HEK293 (cell line): ENCODE measurements around the gene SPIRE1.
A peak's percentile ranks its signal among the peaks of the same experiment; 100 is the strongest.

Experiments
- BCL11A ChIP-seq: fragments of 450-650 bp; formaldehyde crosslinking; IDR thresholded peaks from 2 replicates; pipeline ENCODE4 v1.5.1; 2016; ENCODE audit warnings: low read depth, missing biosample characterization, missing genetic modification characterization
- GFI1B ChIP-seq: fragments of 450-650 bp; formaldehyde crosslinking; IDR thresholded peaks from 2 replicates; pipeline ENCODE4 v1.5.1; 2016; ENCODE audit warnings: missing biosample characterization, missing genetic modification characterization
- GLI2 ChIP-seq: fragments of 450-650 bp; formaldehyde crosslinking; IDR thresholded peaks from 2 replicates; pipeline ENCODE4; 2017; ENCODE audit warnings: missing biosample characterization, missing genetic modification characterization, low read depth, borderline replicate concordance
- GLIS1 ChIP-seq: fragments of 450-650 bp; formaldehyde crosslinking; IDR thresholded peaks from 2 replicates; pipeline ENCODE4 v1.5.1; 2016; ENCODE audit warnings: missing biosample characterization, missing genetic modification characterization
- HOXC10 ChIP-seq: sonication (generic); formaldehyde crosslinking; IDR thresholded peaks from 2 replicates; pipeline ENCODE4 v1.8.1; 2023; ENCODE audit warnings: mild to moderate bottlenecking, missing genetic modification reagents
- KLF9 ChIP-seq: fragments of 450-650 bp; formaldehyde crosslinking; IDR thresholded peaks from 2 replicates; pipeline ENCODE4 v1.5.1; 2016; ENCODE audit warnings: missing biosample characterization, missing genetic modification characterization, low read depth
- SETDB1 ChIP-seq: IDR thresholded peaks from one replicate; pipeline ENCODE4 v1.6.1; 2017; ENCODE audit warnings: mild to moderate bottlenecking, low read length, moderate library complexity, mixed read lengths; ENCODE audit not compliant: insufficient read length
- SP2 ChIP-seq: fragments of 450-650 bp; formaldehyde crosslinking; IDR thresholded peaks from 2 replicates; pipeline ENCODE4 v1.5.1; 2016; ENCODE audit warnings: missing biosample characterization, missing genetic modification characterization
- ZBTB20 ChIP-seq: fragments of 450-650 bp; formaldehyde crosslinking; IDR thresholded peaks from 2 replicates; pipeline ENCODE4 v1.5.1; 2016; ENCODE audit warnings: missing biosample characterization, missing genetic modification characterization
- ZEB2 ChIP-seq: fragments of 450-650 bp; formaldehyde crosslinking; IDR thresholded peaks from 2 replicates; pipeline ENCODE4 v1.5.1; 2016; ENCODE audit warnings: missing biosample characterization, missing genetic modification characterization
- ZFP41 ChIP-seq: fragments of 450-650 bp; formaldehyde crosslinking; IDR thresholded peaks from 2 replicates; pipeline ENCODE4 v1.5.1; 2016; ENCODE audit warnings: missing biosample characterization, missing genetic modification characterization, borderline replicate concordance
- ZFP69B ChIP-seq: fragments of 450-650 bp; formaldehyde crosslinking; IDR thresholded peaks from 2 replicates; pipeline ENCODE4 v1.5.1; 2016; ENCODE audit warnings: missing biosample characterization, missing genetic modification characterization
- ZNF121 ChIP-seq: fragments of 450-650 bp; formaldehyde crosslinking; IDR thresholded peaks from 2 replicates; pipeline ENCODE4 v1.5.1; 2016; ENCODE audit warnings: missing biosample characterization, missing genetic modification characterization
- ZNF223 ChIP-seq: fragments of 450-650 bp; formaldehyde crosslinking; IDR thresholded peaks from 2 replicates; pipeline ENCODE4 v1.5.1; 2016; ENCODE audit warnings: missing biosample characterization, missing genetic modification characterization
- ZNF248 ChIP-seq: fragments of 450-650 bp; formaldehyde crosslinking; IDR thresholded peaks from 2 replicates; pipeline ENCODE4 v1.5.1; 2017; ENCODE audit warnings: missing biosample characterization, missing genetic modification characterization
- ZNF302 ChIP-seq: fragments of 450-650 bp; formaldehyde crosslinking; IDR thresholded peaks from 2 replicates; pipeline ENCODE4 v1.5.1; 2016; ENCODE audit warnings: missing biosample characterization, missing genetic modification characterization, low read depth
- ZNF366 ChIP-seq: fragments of 450-650 bp; formaldehyde crosslinking; conservative IDR thresholded peaks from 2 replicates; pipeline ENCODE4 v1.5.1; 2016; ENCODE audit warnings: missing biosample characterization, missing genetic modification characterization
- ZNF548 ChIP-seq: fragments of 450-650 bp; formaldehyde crosslinking; IDR thresholded peaks from 2 replicates; pipeline ENCODE4 v1.5.1; 2016; ENCODE audit warnings: missing biosample characterization, missing genetic modification characterization
- ZNF629 ChIP-seq: fragments of 450-650 bp; formaldehyde crosslinking; IDR thresholded peaks from 2 replicates; pipeline ENCODE4 v1.5.1; 2017; ENCODE audit warnings: missing biosample characterization, missing genetic modification characterization
- ZNF654 ChIP-seq: fragments of 450-650 bp; formaldehyde crosslinking; IDR thresholded peaks from 2 replicates; pipeline ENCODE4 v1.5.1; 2016; ENCODE audit warnings: low read depth, missing biosample characterization, missing genetic modification characterization
- ZNF701 ChIP-seq: fragments of 450-650 bp; formaldehyde crosslinking; IDR thresholded peaks from 2 replicates; pipeline ENCODE4 v1.5.1; 2016; ENCODE audit warnings: missing biosample characterization, missing genetic modification characterization
- ZNF837 ChIP-seq: fragments of 450-650 bp; formaldehyde crosslinking; IDR thresholded peaks from 2 replicates; pipeline ENCODE4 v1.5.1; 2016; ENCODE audit warnings: missing biosample characterization, missing genetic modification characterization
- ZXDB ChIP-seq: fragments of 450-650 bp; formaldehyde crosslinking; IDR thresholded peaks from 2 replicates; pipeline ENCODE4 v1.5.1; 2016; ENCODE audit warnings: missing biosample characterization, missing genetic modification characterization
- TF ChIP-seq, protein P1 (sequence below): fragments of 450-650 bp; formaldehyde crosslinking; IDR thresholded peaks from 2 replicates; pipeline ENCODE4 v1.5.1; 2016; ENCODE audit warnings: missing biosample characterization, missing genetic modification characterization
- TF ChIP-seq, protein P2 (sequence below): fragments of 450-650 bp; formaldehyde crosslinking; IDR thresholded peaks from 2 replicates; pipeline ENCODE4 v1.5.1; 2016; ENCODE audit warnings: missing biosample characterization, missing genetic modification characterization
- TF ChIP-seq, protein P3 (sequence below): fragments of 450-650 bp; formaldehyde crosslinking; IDR thresholded peaks from 2 replicates; pipeline ENCODE4 v1.5.1; 2016; ENCODE audit warnings: missing biosample characterization, missing genetic modification characterization
- TF ChIP-seq, protein P4 (sequence below): fragments of 450-650 bp; formaldehyde crosslinking; IDR thresholded peaks from 2 replicates; pipeline ENCODE4 v1.5.1; 2016; ENCODE audit warnings: missing biosample characterization, missing genetic modification characterization
- TF ChIP-seq, protein P5 (sequence below): fragments of 450-650 bp; formaldehyde crosslinking; IDR thresholded peaks from 2 replicates; pipeline ENCODE4 v1.5.1; 2017; ENCODE audit warnings: missing biosample characterization, mild to moderate bottlenecking, missing genetic modification characterization, moderate library complexity
- TF ChIP-seq, protein P6 (sequence below): fragments of 450-650 bp; formaldehyde crosslinking; IDR thresholded peaks from 2 replicates; pipeline ENCODE4 v1.5.1; 2016; ENCODE audit warnings: missing biosample characterization, missing genetic modification characterization
- TF ChIP-seq, protein P7 (sequence below): fragments of 450-650 bp; formaldehyde crosslinking; IDR thresholded peaks from 2 replicates; pipeline ENCODE4 v1.5.1; 2016; ENCODE audit warnings: missing biosample characterization, missing genetic modification characterization

SPIRE1 gene

DNA sequence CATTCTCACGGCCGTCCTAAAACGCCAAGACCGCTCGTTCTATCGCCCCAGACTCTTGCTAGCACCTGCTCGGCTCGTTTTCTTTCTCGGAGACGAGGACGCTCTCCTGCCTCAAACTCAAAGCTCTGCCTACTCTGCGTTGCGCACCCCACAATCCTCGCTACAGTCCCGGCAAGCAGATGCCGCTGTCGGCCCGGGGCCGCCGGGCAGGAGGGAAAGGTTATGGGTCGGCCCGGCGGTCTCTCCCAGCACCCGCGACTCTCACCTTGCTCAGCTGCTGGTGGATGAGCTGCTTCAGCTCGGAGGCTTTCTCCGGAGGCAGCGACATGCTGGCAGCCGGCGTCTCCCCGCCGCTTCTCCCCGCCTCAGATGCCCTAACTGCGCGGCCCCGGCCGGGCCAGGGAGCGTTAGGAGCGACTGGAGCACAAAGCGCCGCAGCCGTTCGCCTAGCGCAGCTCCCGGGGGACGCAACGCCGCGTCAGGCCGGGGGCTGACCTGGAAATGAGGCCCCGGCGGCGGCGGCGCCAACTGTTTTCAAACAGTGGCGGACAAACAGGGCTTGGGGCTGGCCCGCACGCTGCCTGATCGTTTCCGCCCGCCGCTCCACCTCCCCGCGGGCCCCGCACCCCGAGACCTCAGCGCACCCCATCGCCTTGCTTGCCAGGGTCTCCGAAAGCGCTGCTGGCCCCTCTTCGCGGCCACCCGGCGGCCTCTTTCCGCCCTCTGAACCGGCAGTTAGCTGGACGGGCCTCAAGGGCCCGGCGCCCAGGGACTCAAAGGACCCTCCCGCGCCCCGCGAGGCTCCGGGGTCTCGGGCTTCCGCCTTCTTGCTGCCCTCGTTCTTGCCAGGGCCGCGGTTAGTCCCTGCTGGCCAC lies 44.6 kb upstream of the SPIRE1 start, which contains the start of the genes CEP76 and PSMG2 (continued):
- TF ChIP-seq, protein P1, sequence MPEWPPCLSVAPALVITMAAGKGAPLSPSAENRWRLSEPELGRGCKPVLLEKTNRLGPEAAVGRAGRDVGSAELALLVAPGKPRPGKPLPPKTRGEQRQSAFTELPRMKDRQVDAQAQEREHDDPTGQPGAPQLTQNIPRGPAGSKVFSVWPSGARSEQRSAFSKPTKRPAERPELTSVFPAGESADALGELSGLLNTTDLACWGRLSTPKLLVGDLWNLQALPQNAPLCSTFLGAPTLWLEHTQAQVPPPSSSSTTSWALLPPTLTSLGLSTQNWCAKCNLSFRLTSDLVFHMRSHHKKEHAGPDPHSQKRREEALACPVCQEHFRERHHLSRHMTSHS (tag by site-specific recombination): no peak
- TF ChIP-seq ZNF548 (tag by site-specific recombination) (no peak), HOXC10 (CRISPR knock-in tag) (peak; percentile 24; the same call in 1 of the 2 replicates), SP2 (tag by site-specific recombination) (peak; percentile 60), ZNF223 (tag by site-specific recombination) (no peak), ZNF366 (tag by site-specific recombination) (no peak), ZNF629 (peak; percentile 67), ZBTB20 (peak; percentile 87), ZFP69B (tag by site-specific recombination) (peak; percentile 29; the same call in 1 of the 2 replicates), ZFP41 (tag by site-specific recombination) (no peak), GFI1B (tag by site-specific recombination) (no peak), ZNF248 (no peak), ZEB2 (tag by site-specific recombination) (peak; percentile 87), ZNF837 (no peak; the same call in 1 of the 2 replicates), BCL11A (tag by site-specific recombination) (no peak), ZNF654 (tag by site-specific recombination) (no peak), GLIS1 (peak; percentile 57), ZXDB (peak; percentile 98), GLI2 (tag by site-specific recombination) (no peak), ZNF701 (tag by site-specific recombination) (no peak), ZNF121 (tag by site-specific recombination) (peak; percentile 46; the same call in 1 of the 2 replicates), SETDB1 (no peak), ZNF302 (no peak), KLF9 (tag by site-specific recombination) (peak; percentile 47)
- TF ChIP-seq, protein P2, sequence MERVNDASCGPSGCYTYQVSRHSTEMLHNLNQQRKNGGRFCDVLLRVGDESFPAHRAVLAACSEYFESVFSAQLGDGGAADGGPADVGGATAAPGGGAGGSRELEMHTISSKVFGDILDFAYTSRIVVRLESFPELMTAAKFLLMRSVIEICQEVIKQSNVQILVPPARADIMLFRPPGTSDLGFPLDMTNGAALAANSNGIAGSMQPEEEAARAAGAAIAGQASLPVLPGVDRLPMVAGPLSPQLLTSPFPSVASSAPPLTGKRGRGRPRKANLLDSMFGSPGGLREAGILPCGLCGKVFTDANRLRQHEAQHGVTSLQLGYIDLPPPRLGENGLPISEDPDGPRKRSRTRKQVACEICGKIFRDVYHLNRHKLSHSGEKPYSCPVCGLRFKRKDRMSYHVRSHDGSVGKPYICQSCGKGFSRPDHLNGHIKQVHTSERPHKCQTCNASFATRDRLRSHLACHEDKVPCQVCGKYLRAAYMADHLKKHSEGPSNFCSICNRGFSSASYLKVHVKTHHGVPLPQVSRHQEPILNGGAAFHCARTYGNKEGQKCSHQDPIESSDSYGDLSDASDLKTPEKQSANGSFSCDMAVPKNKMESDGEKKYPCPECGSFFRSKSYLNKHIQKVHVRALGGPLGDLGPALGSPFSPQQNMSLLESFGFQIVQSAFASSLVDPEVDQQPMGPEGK: peak; percentile 85
- TF ChIP-seq, protein P3, sequence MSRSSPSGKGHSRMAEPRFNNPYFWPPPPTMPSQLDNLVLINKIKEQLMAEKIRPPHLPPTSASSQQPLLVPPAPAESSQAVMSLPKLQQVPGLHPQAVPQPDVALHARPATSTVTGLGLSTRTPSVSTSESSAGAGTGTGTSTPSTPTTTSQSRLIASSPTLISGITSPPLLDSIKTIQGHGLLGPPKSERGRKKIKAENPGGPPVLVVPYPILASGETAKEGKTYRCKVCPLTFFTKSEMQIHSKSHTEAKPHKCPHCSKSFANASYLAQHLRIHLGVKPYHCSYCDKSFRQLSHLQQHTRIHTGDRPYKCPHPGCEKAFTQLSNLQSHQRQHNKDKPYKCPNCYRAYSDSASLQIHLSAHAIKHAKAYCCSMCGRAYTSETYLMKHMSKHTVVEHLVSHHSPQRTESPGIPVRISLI (tag by site-specific recombination): no peak
- TF ChIP-seq, protein P4, sequence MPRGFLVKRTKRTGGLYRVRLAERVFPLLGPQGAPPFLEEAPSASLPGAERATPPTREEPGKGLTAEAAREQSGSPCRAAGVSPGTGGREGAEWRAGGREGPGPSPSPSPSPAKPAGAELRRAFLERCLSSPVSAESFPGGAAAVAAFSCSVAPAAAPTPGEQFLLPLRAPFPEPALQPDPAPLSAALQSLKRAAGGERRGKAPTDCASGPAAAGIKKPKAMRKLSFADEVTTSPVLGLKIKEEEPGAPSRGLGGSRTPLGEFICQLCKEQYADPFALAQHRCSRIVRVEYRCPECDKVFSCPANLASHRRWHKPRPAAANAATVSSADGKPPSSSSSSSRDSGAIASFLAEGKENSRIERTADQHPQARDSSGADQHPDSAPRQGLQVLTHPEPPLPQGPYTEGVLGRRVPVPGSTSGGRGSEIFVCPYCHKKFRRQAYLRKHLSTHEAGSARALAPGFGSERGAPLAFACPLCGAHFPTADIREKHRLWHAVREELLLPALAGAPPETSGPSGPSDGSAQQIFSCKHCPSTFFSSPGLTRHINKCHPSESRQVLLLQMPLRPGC: no peak
- TF ChIP-seq, protein P5, sequence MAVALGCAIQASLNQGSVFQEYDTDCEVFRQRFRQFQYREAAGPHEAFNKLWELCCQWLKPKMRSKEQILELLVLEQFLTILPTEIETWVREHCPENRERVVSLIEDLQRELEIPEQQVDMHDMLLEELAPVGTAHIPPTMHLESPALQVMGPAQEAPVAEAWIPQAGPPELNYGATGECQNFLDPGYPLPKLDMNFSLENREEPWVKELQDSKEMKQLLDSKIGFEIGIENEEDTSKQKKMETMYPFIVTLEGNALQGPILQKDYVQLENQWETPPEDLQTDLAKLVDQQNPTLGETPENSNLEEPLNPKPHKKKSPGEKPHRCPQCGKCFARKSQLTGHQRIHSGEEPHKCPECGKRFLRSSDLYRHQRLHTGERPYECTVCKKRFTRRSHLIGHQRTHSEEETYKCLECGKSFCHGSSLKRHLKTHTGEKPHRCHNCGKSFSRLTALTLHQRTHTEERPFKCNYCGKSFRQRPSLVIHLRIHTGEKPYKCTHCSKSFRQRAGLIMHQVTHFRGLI: no peak
- TF ChIP-seq, protein P6, sequence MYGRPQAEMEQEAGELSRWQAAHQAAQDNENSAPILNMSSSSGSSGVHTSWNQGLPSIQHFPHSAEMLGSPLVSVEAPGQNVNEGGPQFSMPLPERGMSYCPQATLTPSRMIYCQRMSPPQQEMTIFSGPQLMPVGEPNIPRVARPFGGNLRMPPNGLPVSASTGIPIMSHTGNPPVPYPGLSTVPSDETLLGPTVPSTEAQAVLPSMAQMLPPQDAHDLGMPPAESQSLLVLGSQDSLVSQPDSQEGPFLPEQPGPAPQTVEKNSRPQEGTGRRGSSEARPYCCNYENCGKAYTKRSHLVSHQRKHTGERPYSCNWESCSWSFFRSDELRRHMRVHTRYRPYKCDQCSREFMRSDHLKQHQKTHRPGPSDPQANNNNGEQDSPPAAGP: peak; percentile 56; the same call in 1 of the 2 replicates
- TF ChIP-seq, protein P7, sequence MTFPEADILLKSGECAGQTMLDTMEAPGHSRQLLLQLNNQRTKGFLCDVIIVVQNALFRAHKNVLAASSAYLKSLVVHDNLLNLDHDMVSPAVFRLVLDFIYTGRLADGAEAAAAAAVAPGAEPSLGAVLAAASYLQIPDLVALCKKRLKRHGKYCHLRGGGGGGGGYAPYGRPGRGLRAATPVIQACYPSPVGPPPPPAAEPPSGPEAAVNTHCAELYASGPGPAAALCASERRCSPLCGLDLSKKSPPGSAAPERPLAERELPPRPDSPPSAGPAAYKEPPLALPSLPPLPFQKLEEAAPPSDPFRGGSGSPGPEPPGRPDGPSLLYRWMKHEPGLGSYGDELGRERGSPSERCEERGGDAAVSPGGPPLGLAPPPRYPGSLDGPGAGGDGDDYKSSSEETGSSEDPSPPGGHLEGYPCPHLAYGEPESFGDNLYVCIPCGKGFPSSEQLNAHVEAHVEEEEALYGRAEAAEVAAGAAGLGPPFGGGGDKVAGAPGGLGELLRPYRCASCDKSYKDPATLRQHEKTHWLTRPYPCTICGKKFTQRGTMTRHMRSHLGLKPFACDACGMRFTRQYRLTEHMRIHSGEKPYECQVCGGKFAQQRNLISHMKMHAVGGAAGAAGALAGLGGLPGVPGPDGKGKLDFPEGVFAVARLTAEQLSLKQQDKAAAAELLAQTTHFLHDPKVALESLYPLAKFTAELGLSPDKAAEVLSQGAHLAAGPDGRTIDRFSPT (tag by site-specific recombination): no peak
